Testis (tissue), 3 donors: Measurements from ENCODE around the gene SLC37A1. TPM values are rescaled to one million over a fixed set of nuclear protein-coding genes. Genes with fewer than 3 reads are reported as not detected.

Source experiments
- DNase-seq: peaks from one replicate; pipeline ENCODE4 v3.0.0-alpha.2; 2019
- H3K27ac ChIP-seq, 2 donors: fragments of 200-600 bp; sonication (generic); one replicate each; pipeline ENCODE4 v1.5.1; 2019
- H3K27me3 ChIP-seq: fragments of 200-600 bp; sonication (generic); one replicate; pipeline ENCODE4 v1.5.1; 2019
- H3K36me3 ChIP-seq: fragments of 200-600 bp; sonication (generic); one replicate; pipeline ENCODE4 v1.5.1; 2017; ENCODE audit warnings: low read depth; ENCODE audit errors: missing control alignments
- H3K4me1 ChIP-seq: fragments of 200-600 bp; sonication (generic); one replicate; pipeline ENCODE4 v1.5.1; 2019
- H3K4me3 ChIP-seq, 2 donors: fragments of 200-600 bp; sonication (generic); one replicate each; pipeline ENCODE4 v1.5.1; 2017 to 2019
- H3K9me3 ChIP-seq: fragments of 200-600 bp; sonication (generic); one replicate; pipeline ENCODE4 v1.5.1; 2017
- CTCF ChIP-seq, 3 experiments: fragments of 450-650 bp in 2 of 3; fragments of 200-600 bp in 1 of 3; sonication (generic) in 1 of 3; IDR thresholded peaks; one replicate each; pipeline ENCODE4 v1.5.1; 2016 to 2019; ENCODE audit warnings: antibody characterized with exemption in 3 of 3, mild to moderate bottlenecking in 2 of 3, moderate library complexity in 1 of 3
- POLR2A ChIP-seq: fragments of 450-650 bp; IDR thresholded peaks from one replicate; pipeline ENCODE4 v1.6.1; 2017; ENCODE audit warnings: antibody characterized with exemption, mild to moderate bottlenecking, moderate library complexity
- WGBS, 2 donors: methylation state at CpG; one replicate each; pipeline ENCODE4 v1.1.5; 2018; 5-methylcytosine and 5-hydroxymethylcytosine counted together
- intact Hi-C: fragments of 100-400 bp; cut with DNase I; formaldehyde crosslinking; loops from one replicate; pipeline ENCODE4 v1.15.1; 2023; ENCODE audit warnings: low total_unique reads
- polyA plus RNA-seq: library from polyadenylated mRNA; stranded (reverse); fragments of 350-450 nt; fragmentation: Illumina TruSeq; extraction: RNeasy Lipid Tissue Mini Kit (QIAGEN cat#74804); gene quantifications from one replicate; pipeline ENCODE4 v1.2.3, GENCODE V29; 2014; ENCODE audit warnings: low read depth, low replicate concordance; ENCODE audit not compliant: insufficient read depth
- total RNA-seq, 2 donors: library from RNA; depleted of rRNA; stranded (reverse); fragments of >200 nt; gene quantifications; one replicate each; pipeline ENCODE4 v1.2.3, GENCODE V29; 2016

SLC37A1 gene
- total and polyA plus RNA-seq, 3 donors from 2014 or later = 22.6 to 48.3 (median 24.3) TPM

- no peaks in the 10 kb centered on the region for H3K9me3 ChIP-seq
- TF ChIP-seq CTCF (IDR thresholded peaks at IDR 0.05) (no peak), POLR2A (no peak)
- no peak overlapping the region for H3K4me3 ChIP-seq
- 71 to 74% methylated on average over 4 of the region's 4 CpGs for WGBS, 2 donors
- H3K4me1 ChIP-seq = no peaks in the 10 kb centered on the region
- no peaks in the 10 kb centered on the region for H3K27me3 ChIP-seq
- H3K36me3 ChIP-seq = no peaks in the 10 kb centered on the region
- H3K27ac ChIP-seq = no peak overlapping the region
- intact Hi-C loops = no loop called here
- DNase-seq = no peak
Measured at GRCh38 chr21:42608446-42608845, 94.8 kb downstream of the SLC37A1 start.

- H3K27me3 ChIP-seq = no peaks in the 10 kb centered on the region
- peak; percentile 87 for DNase-seq
- 67 to 92% methylated on average over 1 to 2 of the region's 2 CpGs for WGBS, 2 donors
- H3K4me3 ChIP-seq = no peak overlapping the region
- no peak for TF ChIP-seq POLR2A
- H3K27ac ChIP-seq = no peak overlapping the region
- intact Hi-C loops = no loop called here
- no peaks in the 10 kb centered on the region for H3K9me3 ChIP-seq
- H3K4me1 ChIP-seq = no peaks in the 10 kb centered on the region
- no peaks in the 10 kb centered on the region for H3K36me3 ChIP-seq
Measured at GRCh38 chr21:42609811-42610210, 96.2 kb downstream of the SLC37A1 start.

GRCh38 chr21:42611852-42612251 lies 98.2 kb downstream of the SLC37A1 start:
- Histone ChIP-seq H3K36me3 (no peaks in the 10 kb centered on the region), H3K4me3 (no peak overlapping the region), H3K4me1 (no peaks in the 10 kb centered on the region), H3K27me3 (no peaks in the 10 kb centered on the region), H3K27ac (no peak overlapping the region), H3K9me3 (no peaks in the 10 kb centered on the region)
- TF ChIP-seq POLR2A (no peak), CTCF (IDR thresholded peaks at IDR 0.05) (no peak)
- DNase-seq = no peak
- intact Hi-C loops = no loop called here
- 88 to 96% methylated on average over 3 of the region's 3 CpGs for WGBS, 2 donors

DNA sequence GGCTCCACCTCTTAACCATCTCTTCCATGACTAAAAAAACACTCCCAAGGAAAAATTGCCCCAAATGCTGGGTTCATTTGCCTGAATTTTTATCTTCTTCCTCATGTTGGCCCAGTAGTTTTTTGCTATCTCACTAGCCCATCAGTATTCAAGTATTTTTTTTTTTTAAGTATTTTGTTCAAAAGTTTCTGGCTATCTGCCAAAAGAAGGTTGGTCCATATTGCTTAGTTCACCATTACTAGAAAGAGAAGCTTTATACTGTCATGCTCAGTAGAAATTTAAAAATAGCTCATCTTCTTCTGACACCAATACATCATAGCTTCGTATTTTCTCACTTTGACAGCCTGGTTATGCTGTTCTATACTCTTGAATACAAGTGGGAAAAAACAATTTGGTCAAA lies 98.7 kb downstream of the SLC37A1 start:
- intact Hi-C loops = no loop called here
- H3K27me3 ChIP-seq = no peaks in the 10 kb centered on the region
- no peak for DNase-seq
- TF ChIP-seq POLR2A = no peak
- TF ChIP-seq CTCF (IDR thresholded peaks at IDR 0.05) = no peak
- no peaks in the 10 kb centered on the region for H3K9me3 ChIP-seq
- 85 to 98% methylated on average over 1 of the region's 1 CpG for WGBS, 2 donors
- H3K36me3 ChIP-seq = no peaks in the 10 kb centered on the region
- no peak overlapping the region for H3K27ac ChIP-seq
- no peaks in the 10 kb centered on the region for H3K4me1 ChIP-seq
- no peak overlapping the region for H3K4me3 ChIP-seq

DNA sequence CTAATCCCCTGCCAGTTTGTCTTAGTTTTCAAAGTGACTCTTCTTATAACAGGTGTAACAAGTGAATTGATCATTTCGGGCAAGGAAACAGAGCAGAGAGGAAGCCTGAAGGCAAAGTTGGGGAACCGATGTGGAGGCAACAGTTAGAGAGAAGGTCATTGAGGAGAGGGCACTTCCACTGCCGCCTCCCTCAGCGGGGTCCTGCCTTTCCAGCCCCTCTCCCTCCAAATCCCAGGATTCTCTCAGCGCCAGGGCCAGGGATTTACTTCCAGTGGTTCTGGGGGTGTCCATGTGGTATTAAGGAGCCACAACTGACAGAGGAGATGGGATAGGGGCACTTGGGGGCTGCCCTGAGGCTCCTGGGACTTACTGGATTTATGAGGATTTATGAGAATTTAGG lies 100.1 kb downstream of the SLC37A1 start:
- H3K9me3 ChIP-seq = no peaks in the 10 kb centered on the region
- intact Hi-C loops = no loop called here
- H3K4me3 ChIP-seq = no peak overlapping the region
- 93 to 95% methylated on average over 5 of the region's 5 CpGs for WGBS, 2 donors
- no peak overlapping the region for H3K27ac ChIP-seq
- no peak for DNase-seq
- no peaks in the 10 kb centered on the region for H3K4me1 ChIP-seq
- no peak for TF ChIP-seq CTCF (IDR thresholded peaks at IDR 0.05)
- no peaks in the 10 kb centered on the region for H3K27me3 ChIP-seq
- no peaks in the 10 kb centered on the region for H3K36me3 ChIP-seq
